ENCODE results near the gene FOCAD. TPM values are rescaled to one million over a fixed set of nuclear protein-coding genes. Genes with fewer than 3 reads are reported as not detected.

The FOCAD gene
- total and polyA plus RNA-seq, 10 of the 15 experiments (the other 5 are each of a cell fraction or from before 2014, with no cell fraction given), result 13.7 to 93.0 (median 41.8) TPM

DNA sequence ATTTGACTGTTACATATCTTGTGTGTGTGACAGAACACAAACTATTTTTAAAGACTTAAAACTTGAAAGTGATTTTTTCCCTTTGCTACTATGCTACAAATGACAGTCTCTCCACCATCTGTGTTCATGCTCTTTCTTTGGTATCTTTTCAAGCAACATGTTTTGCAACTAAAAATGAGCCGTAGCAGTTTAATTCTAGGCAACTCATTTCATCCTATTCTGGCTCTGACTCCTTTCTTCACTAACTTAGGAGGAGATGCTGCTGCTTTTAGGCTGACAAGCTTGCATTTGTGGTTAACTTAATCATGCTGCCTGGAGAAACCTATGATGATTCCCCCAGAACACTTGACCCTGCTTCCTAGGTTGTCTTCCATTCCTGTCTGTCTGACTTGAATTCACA is 246.8 kb downstream of the FOCAD start (continued):
- TF ChIP-seq, protein P1, sequence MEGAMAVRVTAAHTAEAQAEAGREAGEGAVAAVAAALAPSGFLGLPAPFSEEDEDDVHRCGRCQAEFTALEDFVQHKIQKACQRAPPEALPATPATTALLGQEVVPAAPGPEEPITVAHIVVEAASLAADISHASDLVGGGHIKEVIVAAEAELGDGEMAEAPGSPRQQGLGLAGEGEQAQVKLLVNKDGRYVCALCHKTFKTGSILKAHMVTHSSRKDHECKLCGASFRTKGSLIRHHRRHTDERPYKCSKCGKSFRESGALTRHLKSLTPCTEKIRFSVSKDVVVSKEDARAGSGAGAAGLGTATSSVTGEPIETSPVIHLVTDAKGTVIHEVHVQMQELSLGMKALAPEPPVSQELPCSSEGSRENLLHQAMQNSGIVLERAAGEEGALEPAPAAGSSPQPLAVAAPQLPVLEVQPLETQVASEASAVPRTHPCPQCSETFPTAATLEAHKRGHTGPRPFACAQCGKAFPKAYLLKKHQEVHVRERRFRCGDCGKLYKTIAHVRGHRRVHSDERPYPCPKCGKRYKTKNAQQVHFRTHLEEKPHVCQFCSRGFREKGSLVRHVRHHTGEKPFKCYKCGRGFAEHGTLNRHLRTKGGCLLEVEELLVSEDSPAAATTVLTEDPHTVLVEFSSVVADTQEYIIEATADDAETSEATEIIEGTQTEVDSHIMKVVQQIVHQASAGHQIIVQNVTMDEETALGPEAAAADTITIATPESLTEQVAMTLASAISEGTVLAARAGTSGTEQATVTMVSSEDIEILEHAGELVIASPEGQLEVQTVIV (IDR thresholded peaks at IDR 0.05; ENCODE audit: borderline replicate concordance, partially characterized antibody), result no peak
- TF ChIP-seq ETV6 (conservative IDR thresholded peaks at IDR 0.05 in 1 of 2, IDR thresholded peaks at IDR 0.05 in 1 of 2; ENCODE audit: borderline replicate concordance in 1 of 2, low read depth in 1 of 2), result no peak
- TF ChIP-seq, protein P2, sequence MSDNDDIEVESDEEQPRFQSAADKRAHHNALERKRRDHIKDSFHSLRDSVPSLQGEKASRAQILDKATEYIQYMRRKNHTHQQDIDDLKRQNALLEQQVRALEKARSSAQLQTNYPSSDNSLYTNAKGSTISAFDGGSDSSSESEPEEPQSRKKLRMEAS (IDR thresholded peaks at IDR 0.05; ENCODE audit: low read depth, low read length), result no peak
- no peak for TF ChIP-seq JUND (IDR thresholded peaks at IDR 0.05; ENCODE audit: low read depth, low read length)
- no peak for TF ChIP-seq CHD1 (IDR thresholded peaks at IDR 0.05; ENCODE audit: low read depth, low read length)
- no peak for TF ChIP-seq ZNF217 (IDR thresholded peaks at IDR 0.05)
- no peak for TF ChIP-seq CHD2 (IDR thresholded peaks at IDR 0.05; ENCODE audit: borderline replicate concordance, low read depth, low read length)
- TF ChIP-seq NFYB (IDR thresholded peaks at IDR 0.05; ENCODE audit: insufficient read depth, low read depth, low read length), result no peak
- TF ChIP-seq WRNIP1 (IDR thresholded peaks at IDR 0.05; ENCODE audit: borderline replicate concordance, low read depth, low read length), result no peak
- no peak for TF ChIP-seq RCOR1 (conservative IDR thresholded peaks at IDR 0.05; ENCODE audit: low read depth, low read length)
- TF ChIP-seq, protein P3, sequence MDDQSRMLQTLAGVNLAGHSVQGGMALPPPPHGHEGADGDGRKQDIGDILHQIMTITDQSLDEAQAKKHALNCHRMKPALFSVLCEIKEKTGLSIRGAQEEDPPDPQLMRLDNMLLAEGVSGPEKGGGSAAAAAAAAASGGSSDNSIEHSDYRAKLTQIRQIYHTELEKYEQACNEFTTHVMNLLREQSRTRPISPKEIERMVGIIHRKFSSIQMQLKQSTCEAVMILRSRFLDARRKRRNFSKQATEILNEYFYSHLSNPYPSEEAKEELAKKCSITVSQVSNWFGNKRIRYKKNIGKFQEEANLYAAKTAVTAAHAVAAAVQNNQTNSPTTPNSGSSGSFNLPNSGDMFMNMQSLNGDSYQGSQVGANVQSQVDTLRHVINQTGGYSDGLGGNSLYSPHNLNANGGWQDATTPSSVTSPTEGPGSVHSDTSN (IDR thresholded peaks at IDR 0.05; ENCODE audit: insufficient replicate concordance, low read depth, low read length), result no peak
